PC-9 (cell line): ENCODE measurements around the gene ICAM3.

Source experiments
- CTCF ChIP-seq: fragments of 200-600 bp; sonication (generic); conservative IDR thresholded peaks from 2 replicates; pipeline ENCODE4 v1.6.1; 2017; ENCODE audit warnings: mixed run types, antibody characterized with exemption, mild to moderate bottlenecking, moderate library complexity
- EZH2 ChIP-seq: fragments of 200-600 bp; sonication (generic); IDR thresholded peaks from 2 replicates; pipeline ENCODE4 v1.8.0; 2017; ENCODE audit warnings: antibody characterized with exemption, low read depth

DNA sequence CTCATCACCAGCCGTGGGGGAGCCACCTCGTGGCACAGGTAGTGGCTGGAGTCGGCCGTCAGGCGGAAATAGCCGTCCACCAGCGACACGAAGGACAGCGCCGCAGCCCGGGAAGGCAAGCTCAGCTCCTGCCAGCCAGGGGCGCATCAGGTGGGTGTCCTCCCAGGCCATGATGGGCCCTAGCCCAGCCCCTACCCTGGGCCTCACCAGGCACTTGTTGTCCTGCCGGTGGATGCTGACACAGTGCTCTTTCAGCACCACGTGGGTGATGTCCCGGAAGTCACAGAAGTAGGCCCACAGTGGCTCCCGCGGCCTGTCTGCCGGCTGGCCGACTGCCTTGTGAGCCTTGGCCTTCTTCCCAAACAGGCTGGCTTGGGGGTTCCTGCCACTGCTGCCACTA lies 25.2 kb upstream of the ICAM3 start:
- TF ChIP-seq CTCF (no peak), EZH2 (no peak)
